HFFc6 (cell line): ENCODE data around the gene NOC2L. TPM values are rescaled to one million over a fixed set of nuclear protein-coding genes. Genes with fewer than 3 reads are reported as not detected.

Source experiments
- DNase-seq: peaks from one replicate; pipeline ENCODE4 v3.0.0-alpha.2; 2018
- H3K27ac Mint-ChIP-seq: 2 replicates; pipeline ENCODE4 v1.8.0; 2020; ENCODE audit warnings: mild to moderate bottlenecking, mixed read lengths
- H3K27me3 Mint-ChIP-seq: 2 replicates; pipeline ENCODE4 v1.8.0; 2021; ENCODE audit warnings: mild to moderate bottlenecking, moderate library complexity, mixed read lengths; ENCODE audit not compliant: insufficient read depth
- H3K36me3 Mint-ChIP-seq: 2 replicates; pipeline ENCODE4 v1.8.0; 2021; ENCODE audit warnings: low read depth, mixed read lengths
- H3K4me1 Mint-ChIP-seq: 2 replicates; pipeline ENCODE4 v1.8.0; 2020; ENCODE audit warnings: low read depth, mixed read lengths
- H3K4me3 Mint-ChIP-seq: 2 replicates; pipeline ENCODE4 v1.8.0; 2020; ENCODE audit warnings: mild to moderate bottlenecking, moderate library complexity, mixed read lengths
- H3K9me3 Mint-ChIP-seq: 2 replicates; pipeline ENCODE4 v1.8.0; 2020; ENCODE audit warnings: mild to moderate bottlenecking, mixed read lengths
- CTCF ChIP-seq: fragments of 200-600 bp; sonication (generic); IDR thresholded peaks from 2 replicates; pipeline ENCODE4 v1.5.0; 2021; ENCODE audit warnings: antibody characterized with exemption, mild to moderate bottlenecking
- total RNA-seq, 6 experiments: library from RNA; stranded (reverse); fragmentation: NEBNext Ultra II Directional; extraction: Animal tissue kit (Norgen Biotek cat#: 25700); gene quantifications; 2 replicates in 1 of 6; 3 replicates in 5 of 6; pipeline ENCODE4 v1.2.3, GENCODE V29; 2021

Gene NOC2L
- total RNA-seq, 6 experiments from 2014 or later: 112 to 142 (median 119) TPM

DNA sequence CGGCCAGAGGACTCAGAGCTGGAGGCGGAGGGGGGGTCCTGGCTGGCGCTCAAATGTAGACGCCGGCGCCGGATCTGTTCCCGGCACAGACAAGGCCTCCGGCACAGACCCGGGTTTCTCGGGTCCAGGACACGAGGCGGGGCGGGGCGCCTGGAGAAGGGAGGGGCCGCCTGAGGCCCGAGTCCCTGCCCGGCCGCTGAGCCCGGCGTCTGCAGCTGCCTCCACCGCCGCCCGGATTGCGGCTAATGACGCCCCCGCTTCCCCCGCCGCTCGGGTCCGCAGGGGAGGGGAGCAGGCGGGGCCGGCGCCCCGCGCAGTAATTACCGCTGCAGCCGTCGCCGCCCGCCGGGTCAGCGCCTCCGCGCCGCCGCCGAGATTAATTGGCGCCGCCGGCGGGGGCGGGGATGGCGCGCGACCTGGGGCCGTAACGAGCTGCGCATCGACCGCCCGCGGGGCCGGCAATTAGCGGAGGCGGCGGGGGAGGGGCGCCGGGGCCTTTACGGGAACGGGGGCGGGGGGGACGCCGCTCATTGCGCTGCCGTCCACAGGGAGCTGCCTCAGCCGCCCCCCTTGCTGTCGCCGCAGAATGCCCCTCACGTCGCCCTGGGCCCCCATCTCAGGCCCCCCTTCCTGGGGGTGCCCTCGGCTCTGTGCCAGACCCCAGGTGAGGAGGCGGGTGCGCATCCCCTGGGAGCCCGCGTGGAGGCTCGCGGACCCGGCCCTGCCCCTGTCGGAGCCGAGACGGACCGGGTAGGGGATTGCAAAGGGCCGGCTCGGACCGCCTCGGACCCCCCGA is 17.3 kb downstream of the NOC2L start:
- Mint-ChIP-seq H3K9me3 (no peaks in the 10 kb centered on the region), H3K27ac (peak overlapping the region; percentile 82), H3K4me3 (peak overlapping the region; percentile 78), H3K27me3 (peaks cover 7% of the 10 kb centered on the region), H3K36me3 (no peaks in the 10 kb centered on the region), H3K4me1 (peaks cover 45% of the 10 kb centered on the region)
- peak; percentile 9; the same call in 1 of the 2 replicates for TF ChIP-seq CTCF
- peak; percentile 85 for DNase-seq

DNA sequence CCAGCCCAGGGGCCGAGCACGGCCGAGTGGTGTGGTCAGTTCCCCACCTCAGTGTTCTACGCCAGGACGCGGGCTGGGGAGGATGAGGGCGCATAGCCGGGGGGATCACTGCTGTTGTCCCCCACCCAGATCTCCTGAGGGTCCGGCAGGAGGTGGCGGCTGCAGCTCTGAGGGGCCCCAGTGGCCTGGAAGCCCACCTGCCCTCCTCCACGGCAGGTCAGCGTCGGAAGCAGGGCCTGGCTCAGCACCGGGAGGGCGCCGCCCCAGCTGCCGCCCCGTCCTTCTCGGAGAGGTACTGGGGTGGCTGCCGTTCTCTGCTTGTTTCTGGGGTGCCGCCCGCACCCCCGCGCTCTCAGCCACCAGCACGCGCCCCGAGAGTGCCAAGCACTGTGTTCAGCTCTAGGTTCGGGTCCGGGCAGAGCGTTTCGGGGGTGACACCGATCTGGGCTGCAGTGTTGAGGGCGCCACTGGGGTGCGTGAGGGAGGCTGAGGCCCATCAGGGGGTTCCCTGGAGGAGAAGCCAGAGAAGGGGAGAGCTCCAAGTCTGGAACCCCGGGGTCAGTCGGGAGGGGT is 18.0 kb downstream of the NOC2L start:
- Mint-ChIP-seq H3K4me1 (peaks cover 45% of the 10 kb centered on the region), H3K36me3 (no peaks in the 10 kb centered on the region), H3K27ac (peak overlapping the region; percentile 82), H3K27me3 (peaks cover 7% of the 10 kb centered on the region), H3K4me3 (peak overlapping the region; percentile 78), H3K9me3 (no peaks in the 10 kb centered on the region)
- 0 out of 2 replicates have a peak, but pooled peaks have one; percentile 12 for TF ChIP-seq CTCF
- DNase-seq: no peak

GRCh38 chr1:940107-941014 is 18.7 kb downstream of the NOC2L start:
- peak overlapping the region; percentile 52 for H3K27ac Mint-ChIP-seq
- no peaks in the 10 kb centered on the region for H3K36me3 Mint-ChIP-seq
- TF ChIP-seq CTCF: no peak; the same call in 1 of the 2 replicates
- peaks cover 3% of the 10 kb centered on the region for H3K27me3 Mint-ChIP-seq
- peak; percentile 53 for DNase-seq
- H3K4me3 Mint-ChIP-seq: peak overlapping the region; percentile 59
- peaks cover 39% of the 10 kb centered on the region for H3K4me1 Mint-ChIP-seq
- no peaks in the 10 kb centered on the region for H3K9me3 Mint-ChIP-seq

DNA sequence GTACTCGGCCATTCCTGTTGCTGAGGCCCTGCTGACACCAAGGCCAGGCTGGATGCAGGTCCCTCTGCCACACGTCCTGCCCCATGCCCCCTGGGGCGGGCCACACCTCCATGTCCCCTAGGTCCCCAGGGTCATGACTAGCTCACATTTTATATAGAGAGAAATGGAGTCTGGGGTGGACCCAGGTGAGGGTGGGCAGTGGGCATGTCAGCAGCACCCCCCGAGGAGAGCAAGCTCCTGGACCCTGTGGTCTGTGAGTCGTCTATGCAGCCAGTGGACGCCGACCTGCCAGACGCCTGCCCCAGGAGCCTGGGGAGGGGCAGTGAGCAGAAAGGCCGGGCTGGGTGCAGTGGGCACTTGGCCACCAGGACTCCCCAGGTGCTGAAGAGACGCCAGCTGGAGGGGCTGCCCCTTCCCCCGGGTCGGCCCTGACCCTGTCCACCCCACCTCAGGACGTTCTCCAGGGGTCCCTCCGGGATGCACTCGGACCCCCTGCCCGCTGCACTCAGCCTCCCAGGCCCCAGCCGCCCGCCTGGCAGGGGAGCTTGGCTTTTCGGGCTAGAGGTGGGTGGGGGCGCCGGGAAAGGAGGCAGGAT is 19.4 kb downstream of the NOC2L start:
- H3K27ac Mint-ChIP-seq: no peak overlapping the region
- no peaks in the 10 kb centered on the region for H3K36me3 Mint-ChIP-seq
- H3K27me3 Mint-ChIP-seq: peaks cover 3% of the 10 kb centered on the region
- no peak for DNase-seq
- H3K4me3 Mint-ChIP-seq: no peak overlapping the region
- no peaks in the 10 kb centered on the region for H3K9me3 Mint-ChIP-seq
- peaks cover 33% of the 10 kb centered on the region for H3K4me1 Mint-ChIP-seq
- TF ChIP-seq CTCF: no peak
